HEK293 (cell line): ENCODE measurements around the gene ARRB2.

ENCODE experiments used
- TF ChIP-seq, protein P1 (sequence below): fragments of 450-650 bp; formaldehyde crosslinking; IDR thresholded peaks from 2 replicates; pipeline ENCODE4 v1.5.1; 2016; ENCODE audit warnings: missing biosample characterization, missing genetic modification characterization
- TF ChIP-seq, protein P2 (sequence below): fragments of 450-650 bp; formaldehyde crosslinking; IDR thresholded peaks from 2 replicates; pipeline ENCODE4 v1.5.1; 2016; ENCODE audit warnings: missing biosample characterization, missing genetic modification characterization

GRCh38 chr17:4709794-4710692 lies at the start of gene ARRB2:
- TF ChIP-seq, protein P1, sequence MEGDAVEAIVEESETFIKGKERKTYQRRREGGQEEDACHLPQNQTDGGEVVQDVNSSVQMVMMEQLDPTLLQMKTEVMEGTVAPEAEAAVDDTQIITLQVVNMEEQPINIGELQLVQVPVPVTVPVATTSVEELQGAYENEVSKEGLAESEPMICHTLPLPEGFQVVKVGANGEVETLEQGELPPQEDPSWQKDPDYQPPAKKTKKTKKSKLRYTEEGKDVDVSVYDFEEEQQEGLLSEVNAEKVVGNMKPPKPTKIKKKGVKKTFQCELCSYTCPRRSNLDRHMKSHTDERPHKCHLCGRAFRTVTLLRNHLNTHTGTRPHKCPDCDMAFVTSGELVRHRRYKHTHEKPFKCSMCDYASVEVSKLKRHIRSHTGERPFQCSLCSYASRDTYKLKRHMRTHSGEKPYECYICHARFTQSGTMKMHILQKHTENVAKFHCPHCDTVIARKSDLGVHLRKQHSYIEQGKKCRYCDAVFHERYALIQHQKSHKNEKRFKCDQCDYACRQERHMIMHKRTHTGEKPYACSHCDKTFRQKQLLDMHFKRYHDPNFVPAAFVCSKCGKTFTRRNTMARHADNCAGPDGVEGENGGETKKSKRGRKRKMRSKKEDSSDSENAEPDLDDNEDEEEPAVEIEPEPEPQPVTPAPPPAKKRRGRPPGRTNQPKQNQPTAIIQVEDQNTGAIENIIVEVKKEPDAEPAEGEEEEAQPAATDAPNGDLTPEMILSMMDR: peak; percentile 94
- TF ChIP-seq, protein P2, sequence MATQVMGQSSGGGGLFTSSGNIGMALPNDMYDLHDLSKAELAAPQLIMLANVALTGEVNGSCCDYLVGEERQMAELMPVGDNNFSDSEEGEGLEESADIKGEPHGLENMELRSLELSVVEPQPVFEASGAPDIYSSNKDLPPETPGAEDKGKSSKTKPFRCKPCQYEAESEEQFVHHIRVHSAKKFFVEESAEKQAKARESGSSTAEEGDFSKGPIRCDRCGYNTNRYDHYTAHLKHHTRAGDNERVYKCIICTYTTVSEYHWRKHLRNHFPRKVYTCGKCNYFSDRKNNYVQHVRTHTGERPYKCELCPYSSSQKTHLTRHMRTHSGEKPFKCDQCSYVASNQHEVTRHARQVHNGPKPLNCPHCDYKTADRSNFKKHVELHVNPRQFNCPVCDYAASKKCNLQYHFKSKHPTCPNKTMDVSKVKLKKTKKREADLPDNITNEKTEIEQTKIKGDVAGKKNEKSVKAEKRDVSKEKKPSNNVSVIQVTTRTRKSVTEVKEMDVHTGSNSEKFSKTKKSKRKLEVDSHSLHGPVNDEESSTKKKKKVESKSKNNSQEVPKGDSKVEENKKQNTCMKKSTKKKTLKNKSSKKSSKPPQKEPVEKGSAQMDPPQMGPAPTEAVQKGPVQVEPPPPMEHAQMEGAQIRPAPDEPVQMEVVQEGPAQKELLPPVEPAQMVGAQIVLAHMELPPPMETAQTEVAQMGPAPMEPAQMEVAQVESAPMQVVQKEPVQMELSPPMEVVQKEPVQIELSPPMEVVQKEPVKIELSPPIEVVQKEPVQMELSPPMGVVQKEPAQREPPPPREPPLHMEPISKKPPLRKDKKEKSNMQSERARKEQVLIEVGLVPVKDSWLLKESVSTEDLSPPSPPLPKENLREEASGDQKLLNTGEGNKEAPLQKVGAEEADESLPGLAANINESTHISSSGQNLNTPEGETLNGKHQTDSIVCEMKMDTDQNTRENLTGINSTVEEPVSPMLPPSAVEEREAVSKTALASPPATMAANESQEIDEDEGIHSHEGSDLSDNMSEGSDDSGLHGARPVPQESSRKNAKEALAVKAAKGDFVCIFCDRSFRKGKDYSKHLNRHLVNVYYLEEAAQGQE (tag by site-specific recombination): no peak
